A673 (cell line): Measurements from ENCODE around the gene POMC. TPM values are rescaled to one million over a fixed set of nuclear protein-coding genes. Genes with fewer than 3 reads are reported as not detected.

Experiments used
- BruUV-seq: library from RNA; stranded (reverse); fragments of 400-500 nt; replicated peaks from 2 replicates; lab custom pipeline; 2021; lab: Mats Ljungman, UMichigan
- CTCF ChIA-PET: fragments of 300-600 bp; sonication (Branson Sonifier 250); formaldehyde crosslinking; loops from one replicate; lab custom pipeline; 2022; ENCODE audit warnings: antibody characterized with exemption; lab: Charles Lee
- POLR2A ChIA-PET: fragments of 300-600 bp; sonication (Branson Sonifier 250); formaldehyde crosslinking; loops from one replicate; lab custom pipeline; 2022; ENCODE audit warnings: antibody characterized with exemption; ENCODE audit not compliant: low non-redundant PET; lab: Charles Lee
- DNase-seq: peaks from one replicate; pipeline ENCODE4 v3.0.0-alpha.2; 2015; ENCODE audit warnings: low spot score
- H3K27ac ChIP-seq: fragments of 200-600 bp; sonication (generic); 2 replicates; pipeline ENCODE4 v1.5.1; 2016; ENCODE audit warnings: mixed run types, low read depth, mild to moderate bottlenecking, mixed read lengths, antibody characterized with exemption, low read length; ENCODE audit not compliant: poor library complexity, severe bottlenecking
- H3K27me3 ChIP-seq: fragments of 200-600 bp; sonication (generic); replicated peaks from 2 replicates; pipeline ENCODE4 v1.6.1; 2017; ENCODE audit warnings: mixed run types, low read depth, mild to moderate bottlenecking, mixed read lengths, antibody characterized with exemption, low read length; ENCODE audit not compliant: insufficient read depth, poor library complexity
- H3K36me3 ChIP-seq: fragments of 200-600 bp; sonication (generic); 2 replicates; pipeline ENCODE4 v1.6.1; 2016; ENCODE audit warnings: mixed run types, mild to moderate bottlenecking, mixed read lengths, antibody characterized with exemption, low read length; ENCODE audit not compliant: insufficient read depth, poor library complexity, severe bottlenecking
- H3K4me1 ChIP-seq: fragments of 200-600 bp; sonication (generic); 2 replicates; pipeline ENCODE4 v1.6.1; 2017; ENCODE audit warnings: mixed run types, mild to moderate bottlenecking, mixed read lengths, antibody characterized with exemption, low read length; ENCODE audit not compliant: insufficient read depth, poor library complexity, severe bottlenecking
- H3K4me3 ChIP-seq: fragments of 200-600 bp; sonication (generic); 2 replicates; pipeline ENCODE4 v1.5.1; 2016; ENCODE audit warnings: low read depth, mixed run types, mild to moderate bottlenecking, mixed read lengths, low read length; ENCODE audit not compliant: poor library complexity, severe bottlenecking
- H3K9me3 ChIP-seq: fragments of 200-600 bp; sonication (generic); 2 replicates; pipeline ENCODE4 v1.6.1; 2016; ENCODE audit warnings: mixed run types, low read depth, mild to moderate bottlenecking, mixed read lengths, antibody characterized with exemption, low read length; ENCODE audit not compliant: poor library complexity, severe bottlenecking
- CTCF ChIP-seq: fragments of 300-800, 200-600 bp; sonication (generic); conservative IDR thresholded peaks from 2 replicates; pipeline ENCODE4 v1.5.1; 2017; ENCODE audit warnings: low read depth, mild to moderate bottlenecking, antibody characterized with exemption, low read length, moderate library complexity, mixed read lengths
- EZH2 ChIP-seq: fragments of 200-600 bp; sonication (generic); IDR thresholded peaks from 2 replicates; pipeline ENCODE4 v1.6.1; 2017; ENCODE audit warnings: borderline replicate concordance, low read depth, mild to moderate bottlenecking, mixed read lengths, antibody characterized with exemption, low read length; ENCODE audit not compliant: poor library complexity, severe bottlenecking
- intact Hi-C: fragments of 100-400 bp; cut with micrococcal nuclease; formaldehyde crosslinking; loops from one replicate; pipeline ENCODE4 v1.10.0; 2022; ENCODE audit not compliant: unreplicated experiment
- total RNA-seq: library from RNA; stranded (reverse); gene quantifications from 2 replicates; pipeline ENCODE4 v1.2.3, GENCODE V29; 2021

POMC gene
- total RNA-seq, 1 experiment from 2014 or later = not detected

GRCh38 chr2:25132299-25132635 is 36.1 kb downstream of the POMC start:
- no peak for DNase-seq
- intact Hi-C loops = loop anchor here (10.0 kb wide), 1 partner anchor 297 kb away; no protein-coding TSS in a partner anchor
- Histone ChIP-seq H3K27me3 (peaks cover 30% of the 10 kb centered on the region), H3K4me3 (no peak overlapping the region), H3K36me3 (no peaks in the 10 kb centered on the region), H3K4me1 (no peaks in the 10 kb centered on the region), H3K27ac (no peak overlapping the region), H3K9me3 (no peaks in the 10 kb centered on the region)
- CTCF ChIA-PET = no interaction called here
- TF ChIP-seq CTCF = no peak
- TF ChIP-seq EZH2 = no peak
- POLR2A ChIA-PET = interaction anchor here (0.6 kb wide), 1 partner anchor 1371 kb away, joined by 3 read pairs; no protein-coding TSS in a partner anchor
- no TSS peak for BruUV-seq

- BruUV-seq = no TSS peak
- Histone ChIP-seq H3K9me3 (no peaks in the 10 kb centered on the region), H3K36me3 (no peaks in the 10 kb centered on the region), H3K4me3 (no peak overlapping the region), H3K27ac (no peak overlapping the region), H3K27me3 (peaks cover 28% of the 10 kb centered on the region), H3K4me1 (no peaks in the 10 kb centered on the region)
- ChIA-PET CTCF (no interaction called here), POLR2A (interaction anchor here (0.6 kb wide), 1 partner anchor 1371 kb away, joined by 3 read pairs; no protein-coding TSS in a partner anchor)
- DNase-seq = no peak
- intact Hi-C loops = loop anchor here (10.0 kb wide), 1 partner anchor 297 kb away; no protein-coding TSS in a partner anchor
- no peak for TF ChIP-seq CTCF
- TF ChIP-seq EZH2 = no peak
Observed at GRCh38 chr2:25131567-25132298, 36.6 kb downstream of the POMC start.

GRCh38 chr2:25131253-25131566 is 37.2 kb downstream of the POMC start:
- no peaks in the 10 kb centered on the region for H3K4me1 ChIP-seq
- DNase-seq = no peak
- POLR2A ChIA-PET = no interaction called here
- intact Hi-C loops = loop anchor here (10.0 kb wide), 1 partner anchor 296 kb away; no protein-coding TSS in a partner anchor
- H3K27ac ChIP-seq = no peak overlapping the region
- CTCF ChIA-PET = interaction anchor here (3.9 kb wide), 1 partner anchor 155 kb away, joined by 65 read pairs; no protein-coding TSS in a partner anchor
- H3K27me3 ChIP-seq = peaks cover 23% of the 10 kb centered on the region
- no peaks in the 10 kb centered on the region for H3K9me3 ChIP-seq
- BruUV-seq = no TSS peak
- H3K4me3 ChIP-seq = no peak overlapping the region
- no peak for TF ChIP-seq CTCF
- TF ChIP-seq EZH2 = no peak
- H3K36me3 ChIP-seq = no peaks in the 10 kb centered on the region
